Measurements from ENCODE around the gene NCOA3.
"Not testable (repeated sequence)": the region's sequence is repeated elsewhere in the genome, so short reads cannot be mapped to it uniquely, and the experiment has no call there.

NCOA3 gene

DNA sequence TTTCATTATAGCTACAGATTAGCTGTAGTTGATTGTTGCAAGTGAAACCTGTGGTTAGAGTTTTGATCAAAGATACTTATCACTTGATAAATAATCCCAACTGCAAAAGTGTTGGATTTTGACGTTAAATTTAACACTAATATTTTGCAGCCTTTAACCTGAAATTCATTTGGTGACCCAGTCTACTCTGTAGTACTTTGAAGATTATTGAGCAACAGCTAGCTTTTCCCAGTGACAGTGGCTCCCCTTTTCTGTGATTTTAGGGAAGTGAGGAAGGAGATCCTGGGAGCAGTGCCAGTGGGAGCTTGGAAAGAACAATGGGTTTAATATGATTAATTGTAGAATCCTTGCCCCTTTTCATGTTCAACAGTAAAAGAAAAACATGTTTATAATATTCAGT lies 76.9 kb downstream of the NCOA3 start (continued):
- TF ChIP-seq TSHZ2 (CRISPR knock-in tag; IDR thresholded peaks at IDR 0.05) (no peak), ZNF8 (CRISPR knock-in tag; IDR thresholded peaks at IDR 0.05) (no peak), ZNF70 (CRISPR knock-in tag; IDR thresholded peaks at IDR 0.05) (no peak), PPARA (CRISPR knock-in tag; IDR thresholded peaks at IDR 0.05; ENCODE audit: borderline replicate concordance) (no peak), CSDC2 (CRISPR knock-in tag; IDR thresholded peaks at IDR 0.05) (no peak), GLIS3 (CRISPR knock-in tag; IDR thresholded peaks at IDR 0.05) (no peak), ARNTL (CRISPR knock-in tag; IDR thresholded peaks at IDR 0.05; ENCODE audit: borderline replicate concordance, low read depth) (no peak), ZC3H10 (CRISPR knock-in tag; IDR thresholded peaks at IDR 0.05) (no peak)

DNA sequence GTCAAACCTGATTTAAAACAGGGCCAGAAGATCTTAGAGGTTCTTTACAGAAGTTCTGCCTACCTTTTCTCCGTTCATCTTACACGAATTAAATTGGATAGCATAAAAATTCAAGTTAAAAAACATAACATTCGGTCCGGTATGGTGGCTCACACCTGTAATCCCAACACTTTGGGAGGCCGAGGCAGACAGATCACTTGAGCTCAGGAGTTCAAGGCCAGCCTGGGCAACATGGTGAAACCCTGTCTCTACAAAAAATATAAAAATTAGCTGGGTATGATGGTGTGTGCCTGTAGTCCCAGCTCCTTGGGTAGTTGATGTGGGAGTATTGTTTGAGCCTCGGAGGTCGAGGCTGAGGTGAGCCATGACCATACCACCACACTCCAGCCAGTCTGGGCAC lies 79.0 kb downstream of the NCOA3 start:
- ATAC-seq, result not testable (repeated sequence)

GRCh38 chr20:47581090-47581489 lies 79.4 kb downstream of the NCOA3 start:
- no peak for TF ChIP-seq ARNTL (CRISPR knock-in tag; IDR thresholded peaks at IDR 0.05; ENCODE audit: borderline replicate concordance, low read depth)
- no peak for TF ChIP-seq ESRRG (CRISPR knock-in tag; IDR thresholded peaks at IDR 0.05)
- no peak for TF ChIP-seq PATZ1 (CRISPR knock-in tag; IDR thresholded peaks at IDR 0.05; ENCODE audit: borderline replicate concordance)
- TF ChIP-seq CSRNP3 (CRISPR knock-in tag; IDR thresholded peaks at IDR 0.05), result no peak
- no peak for TF ChIP-seq ZNF8 (CRISPR knock-in tag; IDR thresholded peaks at IDR 0.05)
- no peak for TF ChIP-seq ZNF565 (CRISPR knock-in tag; conservative IDR thresholded peaks at IDR 0.05; ENCODE audit: low read depth)
- TF ChIP-seq RARB (CRISPR knock-in tag; IDR thresholded peaks at IDR 0.05), result no peak
- no peak for TF ChIP-seq ZFP3 (CRISPR knock-in tag; IDR thresholded peaks at IDR 0.05)
- TF ChIP-seq TSHZ2 (CRISPR knock-in tag; IDR thresholded peaks at IDR 0.05), result no peak
- TF ChIP-seq TOX (CRISPR knock-in tag; IDR thresholded peaks at IDR 0.05; ENCODE audit: borderline replicate concordance), result no peak
- TF ChIP-seq PPARA (CRISPR knock-in tag; IDR thresholded peaks at IDR 0.05; ENCODE audit: borderline replicate concordance), result no peak
- TF ChIP-seq CSDC2 (CRISPR knock-in tag; IDR thresholded peaks at IDR 0.05), result no peak
- no peak for TF ChIP-seq POU6F1 (CRISPR knock-in tag; IDR thresholded peaks at IDR 0.05; ENCODE audit: borderline replicate concordance, low read depth)
- TF ChIP-seq ZNF70 (CRISPR knock-in tag; IDR thresholded peaks at IDR 0.05), result no peak
- no peak for TF ChIP-seq BACH2 (CRISPR knock-in tag; IDR thresholded peaks at IDR 0.05; ENCODE audit: borderline replicate concordance)
- no peak for TF ChIP-seq ISL1 (CRISPR knock-in tag; IDR thresholded peaks at IDR 0.05)
- no peak for TF ChIP-seq CREB5 (CRISPR knock-in tag; IDR thresholded peaks at IDR 0.05; ENCODE audit: low read depth)
- no peak for TF ChIP-seq TCF4 (CRISPR knock-in tag; IDR thresholded peaks at IDR 0.05; ENCODE audit: borderline replicate concordance)
- no peak for ATAC-seq
